Thyroid gland (tissue), 4 donors: Measurements from ENCODE around the gene RRBP1. TPM values are rescaled to one million over a fixed set of nuclear protein-coding genes. Genes with fewer than 3 reads are reported as not detected.

ENCODE experiments used
- DNase-seq, 2 donors: peaks; one replicate each; pipeline ENCODE4 v3.0.0-alpha.2; 2019
- H3K27ac ChIP-seq, 3 donors: fragments of 200-600 bp; sonication (generic); 1 replicate in 2 of 3; 2 replicates in 1 of 3; pipeline ENCODE4 v1.5.1; 2016 to 2019; ENCODE audit warnings: mild to moderate bottlenecking in 1 of 3, moderate library complexity in 1 of 3
- H3K27me3 ChIP-seq: fragments of 200-600 bp; sonication (generic); one replicate; pipeline ENCODE4 v1.5.1; 2019
- H3K36me3 ChIP-seq, 2 donors: fragments of 200-600 bp; sonication (generic); one replicate each; pipeline ENCODE4 v1.5.1; 2016 to 2019
- H3K4me1 ChIP-seq, 2 donors: fragments of 200-600 bp; sonication (generic); one replicate each; pipeline ENCODE4 v1.5.1; 2017 to 2019
- H3K4me3 ChIP-seq, 3 donors: fragments of 200-600 bp; sonication (generic); replicated peaks in 1 of 3; 1 replicate in 2 of 3; 2 replicates in 1 of 3; pipeline ENCODE4 v1.5.1; 2016; ENCODE audit warnings: mild to moderate bottlenecking in 1 of 3
- H3K9me3 ChIP-seq: fragments of 200-600 bp; sonication (generic); one replicate; pipeline ENCODE4 v1.5.1; 2017
- CTCF ChIP-seq, 6 experiments: fragments of 200-600 bp in 3 of 6; fragments of 450-650 bp in 3 of 6; sonication (generic) in 3 of 6; IDR thresholded peaks; one replicate each; pipeline ENCODE4 v1.5.1; 2016 to 2019; ENCODE audit warnings: antibody characterized with exemption in 6 of 6, mild to moderate bottlenecking in 2 of 6, inconsistent platforms in 1 of 6, moderate library complexity in 1 of 6
- POLR2A ChIP-seq, 2 donors: fragments of 450-650 bp; IDR thresholded peaks; one replicate each; pipeline ENCODE4 v1.6.1; 2017; ENCODE audit warnings: antibody characterized with exemption in 2 of 2, mild to moderate bottlenecking in 2 of 2, moderate library complexity in 1 of 2
- whole genome bisulfite sequencing, 2 donors: methylation state at CpG; one replicate each; pipeline ENCODE4 v1.1.5; 2017; 5-methylcytosine and 5-hydroxymethylcytosine counted together
- intact Hi-C: fragments of 100-400 bp; cut with DNase I; formaldehyde crosslinking; loops from one replicate; pipeline ENCODE4 v1.15.1; 2023
- total RNA-seq, 4 donors: library from RNA; depleted of rRNA; stranded (reverse); fragments of >200 nt; gene quantifications; one replicate each; pipeline ENCODE4 v1.2.3, GENCODE V29; 2016

RRBP1 gene
- total RNA-seq, 4 donors from 2014 or later = 149 to 287 (median 221) TPM

- Histone ChIP-seq H3K27ac (peak overlapping the region; percentile 62 to 98 (median 65)), H3K4me3 (no peak overlapping the region), H3K9me3 (no peaks in the 10 kb centered on the region), H3K27me3 (no peaks in the 10 kb centered on the region), H3K36me3 (peaks cover 15 to 21% of the 10 kb centered on the region in 2 donors), H3K4me1 (peaks cover 19 to 52% of the 10 kb centered on the region in 2 donors)
- WGBS, 2 donors = 75% methylated on average over 9 to 13 of the region's 26 CpGs
- TF ChIP-seq CTCF (IDR thresholded peaks at IDR 0.05) (peak in 4 of 6 experiments; percentile 45 to 60 (median 54)), POLR2A (IDR thresholded peaks at IDR 0.05) (no peak)
- DNase-seq = peak in 1 of 2 donors; percentile 61
- intact Hi-C loops = no loop called here
Measured at GRCh38 chr20:17611540-17612286, 70.3 kb downstream of the RRBP1 start.

GRCh38 chr20:17611290-17611539 is 70.8 kb downstream of the RRBP1 start:
- H3K27me3 ChIP-seq = no peaks in the 10 kb centered on the region
- TF ChIP-seq POLR2A (IDR thresholded peaks at IDR 0.05) (no peak), CTCF (IDR thresholded peaks at IDR 0.05) (peak in 1 of 6 experiments; percentile 19)
- H3K27ac ChIP-seq = peak overlapping the region; percentile 62 to 98 (median 65)
- H3K4me1 ChIP-seq = peaks cover 24 to 56% of the 10 kb centered on the region in 2 donors
- peak in 1 of 2 donors; percentile 64 for DNase-seq
- H3K9me3 ChIP-seq = no peaks in the 10 kb centered on the region
- peaks cover 10 to 16% of the 10 kb centered on the region in 2 donors for H3K36me3 ChIP-seq
- no peak overlapping the region for H3K4me3 ChIP-seq
- 62 to 100% methylated on average over 2 to 5 of the region's 6 CpGs for WGBS, 2 donors
- intact Hi-C loops = no loop called here

GRCh38 chr20:17610566-17611289 is 71.3 kb downstream of the RRBP1 start:
- Histone ChIP-seq H3K27ac (peak overlapping the region; percentile 62 to 98 (median 65)), H3K4me1 (peaks cover 29 to 60% of the 10 kb centered on the region in 2 donors), H3K9me3 (no peaks in the 10 kb centered on the region), H3K36me3 (peaks cover 5 to 11% of the 10 kb centered on the region in 2 donors), H3K4me3 (no peak overlapping the region), H3K27me3 (no peaks in the 10 kb centered on the region)
- peak in 1 of 2 donors; percentile 32 for DNase-seq
- TF ChIP-seq CTCF (IDR thresholded peaks at IDR 0.05) (no peak), POLR2A (IDR thresholded peaks at IDR 0.05) (peak in 1 of 2 donors; percentile 20)
- intact Hi-C loops = no loop called here
- 75 to 82% methylated on average over 8 to 13 of the region's 19 CpGs for WGBS, 2 donors

- Histone ChIP-seq H3K36me3 (peaks cover 0 to 3% of the 10 kb centered on the region in 2 donors), H3K4me3 (no peak overlapping the region), H3K27ac (peak overlapping the region in 2 of 3 donors; percentile 65 to 98), H3K9me3 (no peaks in the 10 kb centered on the region), H3K27me3 (no peaks in the 10 kb centered on the region), H3K4me1 (peaks cover 35 to 62% of the 10 kb centered on the region in 2 donors)
- WGBS, 2 donors = 75 to 87% methylated on average over 8 of the region's 8 CpGs
- no peak for DNase-seq
- TF ChIP-seq POLR2A (IDR thresholded peaks at IDR 0.05) (no peak), CTCF (IDR thresholded peaks at IDR 0.05) (no peak)
- intact Hi-C loops = no loop called here
Measured at GRCh38 chr20:17609811-17610377, 72.1 kb downstream of the RRBP1 start.
